WI38 (cell line): ENCODE results near the gene DNMT3A.

Experiments used
- H3K4me3 ChIP-seq: 2 replicates; pipeline ENCODE4 v1.5.1; 2011; ENCODE audit warnings: low read depth, mild to moderate bottlenecking, control low read depth, low read length
- CTCF ChIP-seq: IDR thresholded peaks from 2 replicates; pipeline ENCODE4 v1.5.1; 2012; ENCODE audit warnings: low read depth, mild to moderate bottlenecking, control low read depth, low read length

Gene DNMT3A

GRCh38 chr2:25342372-25343186 lies 854 bp upstream of the DNMT3A start:
- H3K4me3 ChIP-seq, result peak overlapping the region; percentile 55
- TF ChIP-seq CTCF, result peak; percentile 98

GRCh38 chr2:25341011-25341727 lies 556 bp downstream of the DNMT3A start:
- peak overlapping the region; percentile 58 for H3K4me3 ChIP-seq
- no peak for TF ChIP-seq CTCF

GRCh38 chr2:25340181-25340921 lies 1.4 kb downstream of the DNMT3A start:
- peak overlapping the region; percentile 58 for H3K4me3 ChIP-seq
- no peak for TF ChIP-seq CTCF

GRCh38 chr2:25339791-25340180 lies 1.9 kb downstream of the DNMT3A start:
- H3K4me3 ChIP-seq, result peak overlapping the region; percentile 58
- TF ChIP-seq CTCF, result no peak

- TF ChIP-seq CTCF, result no peak
- no peak overlapping the region for H3K4me3 ChIP-seq
Measured at GRCh38 chr2:25339211-25339674, 2.5 kb downstream of the DNMT3A start.

GRCh38 chr2:25338401-25338800 lies 3.3 kb downstream of the DNMT3A start:
- no peak overlapping the region for H3K4me3 ChIP-seq
- no peak for TF ChIP-seq CTCF
